ENCODE measurements around the gene ZNF750.
A peak's percentile ranks its signal among the peaks of the same experiment; 100 is the strongest.

Gene ZNF750

DNA sequence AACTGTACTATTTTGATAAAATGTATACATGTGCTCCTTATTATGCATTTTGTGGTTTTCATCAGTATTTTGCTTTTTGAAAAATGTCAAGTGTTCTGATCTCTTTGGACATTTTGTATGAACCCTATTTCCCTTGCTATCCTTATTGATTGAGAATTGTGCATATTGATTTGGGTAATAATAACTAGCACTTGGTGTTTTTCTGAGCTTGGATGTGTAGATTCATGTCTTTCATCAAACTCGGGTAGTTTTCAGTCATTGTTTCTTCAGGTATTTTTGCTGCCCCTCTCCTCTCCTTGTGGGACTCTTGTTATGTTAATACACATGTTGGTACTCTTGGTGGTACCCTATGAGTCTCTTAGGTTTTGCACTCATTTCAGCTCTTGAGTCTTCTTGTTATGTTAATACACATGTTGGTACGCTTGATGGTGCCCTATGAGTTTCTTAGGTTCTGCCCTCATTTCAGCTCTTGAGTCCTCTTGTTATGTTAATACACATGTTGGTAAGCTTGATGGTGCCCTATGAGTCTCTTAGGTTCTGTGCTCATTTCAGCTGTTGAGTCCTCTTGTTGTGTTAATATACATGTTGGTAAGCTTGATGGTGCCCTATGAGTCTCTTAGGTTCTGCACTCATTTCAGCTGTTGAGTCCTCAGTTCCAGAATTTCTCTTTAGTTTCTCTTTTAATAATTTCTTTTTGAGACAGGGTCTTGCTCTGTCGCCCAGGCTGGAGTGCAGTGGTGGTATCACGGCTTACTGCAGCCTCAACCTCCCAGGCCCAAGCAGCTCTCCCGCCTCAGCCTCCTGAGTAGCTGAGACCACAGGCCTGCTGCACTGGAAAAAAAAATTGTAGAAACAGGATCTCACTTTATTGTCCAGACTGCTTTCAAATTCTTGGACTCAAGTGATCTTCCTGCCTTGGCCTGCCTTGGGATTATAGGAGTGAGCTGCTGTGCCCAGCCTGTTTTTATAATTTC lies 19.3 kb downstream of the ZNF750 start:
- FAIRE-seq (no peak), DNase-seq (ENCODE audit: insufficient read length, low spot score) (no peak)
- TF ChIP-seq SPI1 (IDR thresholded peaks at IDR 0.05; ENCODE audit: low read depth, low read length): no peak
- TF ChIP-seq POU2F2 (IDR thresholded peaks at IDR 0.05; ENCODE audit: low read depth, low read length): no peak
- TF ChIP-seq POLR2AphosphoS5 (IDR thresholded peaks at IDR 0.05; ENCODE audit: low read depth, low read length): no peak
- no peak for TF ChIP-seq POLR2A (IDR thresholded peaks at IDR 0.05; ENCODE audit: low read depth, low read length)
- no peak for TF ChIP-seq TAF1 (IDR thresholded peaks at IDR 0.05; ENCODE audit: low read depth, low read length)
- no peak for TF ChIP-seq PAX5 (IDR thresholded peaks at IDR 0.05; ENCODE audit: insufficient read depth, low read length, severe bottlenecking)

DNA sequence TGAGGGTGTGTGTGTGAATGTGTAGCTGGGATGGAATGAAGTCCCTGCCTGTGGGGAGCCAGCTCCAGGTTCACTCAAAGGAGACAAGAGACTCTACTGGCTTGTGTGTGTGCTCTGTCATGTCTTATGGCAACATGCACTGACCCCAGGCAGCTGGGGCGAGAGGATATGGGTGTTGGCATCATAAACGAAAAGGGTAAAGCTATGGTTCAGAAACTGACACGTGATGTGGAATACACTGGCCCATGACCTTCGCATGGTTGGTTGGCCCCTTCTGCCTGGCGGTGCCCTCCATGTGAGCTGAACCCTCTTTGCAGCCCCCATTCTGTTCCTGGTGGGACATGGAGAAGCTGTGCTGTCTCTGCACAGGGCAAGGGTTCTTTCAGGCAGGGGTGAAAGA lies 21.9 kb downstream of the ZNF750 start:
- TF ChIP-seq PAX5 (IDR thresholded peaks at IDR 0.05; ENCODE audit: insufficient read depth, low read length, severe bottlenecking) (no peak), POLR2A (IDR thresholded peaks at IDR 0.05; ENCODE audit: low read depth, low read length) (no peak), TAF1 (IDR thresholded peaks at IDR 0.05; ENCODE audit: low read depth, low read length) (no peak), POU2F2 (IDR thresholded peaks at IDR 0.05; ENCODE audit: low read depth, low read length) (no peak), POLR2AphosphoS5 (IDR thresholded peaks at IDR 0.05; ENCODE audit: low read depth, low read length) (no peak), SPI1 (IDR thresholded peaks at IDR 0.05; ENCODE audit: low read depth, low read length) (no peak)
- DNase-seq (ENCODE audit: insufficient read length, low spot score) (no peak), FAIRE-seq (peak; percentile 62)

DNA sequence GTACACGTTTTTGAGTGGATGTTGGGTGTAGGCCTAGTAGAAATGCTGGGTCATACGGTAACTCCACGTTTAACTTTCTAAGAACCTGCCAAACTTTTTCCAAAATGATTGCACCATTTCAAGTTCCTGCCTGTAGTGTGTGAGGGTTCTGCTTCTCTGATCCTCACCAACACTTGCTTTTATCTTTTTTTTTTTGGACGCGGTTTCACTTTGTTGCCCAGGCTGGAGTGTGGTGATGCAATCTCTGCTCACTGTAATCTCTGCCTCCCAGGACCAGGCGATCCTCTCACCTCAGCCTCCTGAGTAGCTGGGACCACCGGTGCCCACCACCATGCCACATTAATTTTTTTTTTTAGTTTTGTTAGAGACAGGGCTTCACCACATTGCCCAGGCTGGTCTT lies 23.5 kb downstream of the ZNF750 start:
- DNase-seq (ENCODE audit: insufficient read length, low spot score): no peak
- TF ChIP-seq PAX5 (IDR thresholded peaks at IDR 0.05; ENCODE audit: insufficient read depth, low read length, severe bottlenecking): no peak
- peak; percentile 51 for FAIRE-seq

DNA sequence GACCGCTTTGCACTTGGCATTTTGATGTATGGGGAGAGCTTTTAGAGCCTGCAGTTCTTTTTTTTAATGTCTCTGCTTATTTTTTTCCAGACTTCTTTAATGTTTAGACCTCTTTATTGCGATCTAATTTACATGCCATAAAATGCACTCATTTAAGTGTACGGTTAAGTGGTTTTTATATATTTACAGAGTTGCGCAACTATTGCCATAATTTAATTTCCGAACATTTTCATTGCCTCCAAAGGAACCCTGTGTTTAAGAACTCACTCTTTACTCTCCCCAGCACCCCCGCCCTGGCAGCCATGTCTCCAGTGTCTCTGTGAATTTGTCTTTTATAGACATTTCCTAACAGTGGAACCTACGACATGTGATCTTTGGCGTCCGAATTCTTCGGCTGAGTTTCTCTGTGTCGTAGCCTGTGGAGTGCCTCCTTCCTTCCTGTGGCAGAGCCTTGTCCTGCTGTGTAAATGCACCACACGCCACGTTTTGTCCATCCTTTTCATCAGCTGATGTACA lies 24.0 kb downstream of the ZNF750 start:
- no peak for TF ChIP-seq TAF1 (IDR thresholded peaks at IDR 0.05; ENCODE audit: low read depth, low read length)
- TF ChIP-seq POU2F2 (IDR thresholded peaks at IDR 0.05; ENCODE audit: low read depth, low read length): no peak
- TF ChIP-seq PAX5 (IDR thresholded peaks at IDR 0.05; ENCODE audit: insufficient read depth, low read length, severe bottlenecking): no peak
- no peak for TF ChIP-seq POLR2AphosphoS5 (IDR thresholded peaks at IDR 0.05; ENCODE audit: low read depth, low read length)
- TF ChIP-seq POLR2A (IDR thresholded peaks at IDR 0.05; ENCODE audit: low read depth, low read length): no peak
- no peak for TF ChIP-seq SPI1 (IDR thresholded peaks at IDR 0.05; ENCODE audit: low read depth, low read length)
- DNase-seq (ENCODE audit: insufficient read length, low spot score): no peak
- no peak for FAIRE-seq

DNA sequence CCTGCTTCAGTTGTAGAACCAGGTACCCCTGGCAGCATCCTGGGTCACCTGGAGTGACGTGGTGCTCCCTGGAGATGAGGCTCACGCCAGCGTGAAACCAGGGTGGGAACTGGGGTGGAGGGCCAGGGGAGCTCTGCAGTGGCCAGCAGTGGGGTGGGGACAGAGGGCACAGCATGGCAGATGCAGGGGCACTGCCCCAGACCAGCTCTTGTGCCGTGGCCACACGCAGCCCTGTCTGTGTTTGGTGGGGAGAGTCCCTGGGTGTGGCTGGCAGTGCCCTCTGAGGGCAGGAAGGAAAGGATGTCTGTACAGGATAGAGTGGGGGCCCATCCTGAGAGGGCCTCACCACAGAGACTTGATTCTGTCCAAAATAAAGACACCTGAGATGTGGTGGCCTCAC lies 24.5 kb downstream of the ZNF750 start:
- no peak for DNase-seq (ENCODE audit: insufficient read length, low spot score)
- no peak for TF ChIP-seq SPI1 (IDR thresholded peaks at IDR 0.05; ENCODE audit: low read depth, low read length)
- TF ChIP-seq POLR2AphosphoS5 (IDR thresholded peaks at IDR 0.05; ENCODE audit: low read depth, low read length): no peak
- no peak for TF ChIP-seq PAX5 (IDR thresholded peaks at IDR 0.05; ENCODE audit: insufficient read depth, low read length, severe bottlenecking)
- TF ChIP-seq POU2F2 (IDR thresholded peaks at IDR 0.05; ENCODE audit: low read depth, low read length): no peak
- TF ChIP-seq POLR2A (IDR thresholded peaks at IDR 0.05; ENCODE audit: low read depth, low read length): no peak
- no peak for TF ChIP-seq TAF1 (IDR thresholded peaks at IDR 0.05; ENCODE audit: low read depth, low read length)
- FAIRE-seq: no peak

DNA sequence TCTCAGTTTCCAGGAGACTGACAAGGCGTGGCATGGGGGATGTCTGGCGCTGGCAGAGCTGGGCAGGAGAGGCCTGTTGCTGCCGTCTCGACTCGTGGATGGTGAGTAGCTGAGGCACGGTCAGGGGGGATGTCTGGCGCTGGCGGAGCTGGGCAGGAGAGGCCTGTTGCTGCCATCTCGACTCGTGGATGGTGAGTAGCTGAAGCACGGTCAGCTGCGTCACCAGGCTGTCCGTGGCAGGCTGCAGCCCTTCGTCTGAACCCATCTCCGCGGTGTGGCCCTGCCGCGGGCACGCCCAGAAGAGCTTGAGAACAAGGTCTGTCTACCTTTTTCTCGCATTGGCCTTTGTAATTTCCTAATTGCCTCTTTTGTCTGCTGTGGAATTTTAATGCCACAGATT lies 25.0 kb downstream of the ZNF750 start:
- TF ChIP-seq POU2F2 (IDR thresholded peaks at IDR 0.05; ENCODE audit: low read depth, low read length) (no peak), PAX5 (IDR thresholded peaks at IDR 0.05; ENCODE audit: insufficient read depth, low read length, severe bottlenecking) (no peak), TAF1 (IDR thresholded peaks at IDR 0.05; ENCODE audit: low read depth, low read length) (no peak), SPI1 (IDR thresholded peaks at IDR 0.05; ENCODE audit: low read depth, low read length) (no peak), POLR2AphosphoS5 (IDR thresholded peaks at IDR 0.05; ENCODE audit: low read depth, low read length) (no peak), POLR2A (IDR thresholded peaks at IDR 0.05; ENCODE audit: low read depth, low read length) (no peak)
- peak; percentile 31 for FAIRE-seq
- DNase-seq (ENCODE audit: insufficient read length, low spot score): no peak

- DNase-seq (ENCODE audit: insufficient read length, low spot score) (no peak), FAIRE-seq (no peak)
- no peak for TF ChIP-seq POU2F2 (IDR thresholded peaks at IDR 0.05; ENCODE audit: low read depth, low read length)
- no peak for TF ChIP-seq TAF1 (IDR thresholded peaks at IDR 0.05; ENCODE audit: low read depth, low read length)
- no peak for TF ChIP-seq POLR2AphosphoS5 (IDR thresholded peaks at IDR 0.05; ENCODE audit: low read depth, low read length)
- no peak for TF ChIP-seq POLR2A (IDR thresholded peaks at IDR 0.05; ENCODE audit: low read depth, low read length)
- TF ChIP-seq SPI1 (IDR thresholded peaks at IDR 0.05; ENCODE audit: low read depth, low read length): no peak
- TF ChIP-seq PAX5 (IDR thresholded peaks at IDR 0.05; ENCODE audit: insufficient read depth, low read length, severe bottlenecking): no peak
Measured at GRCh38 chr17:82813299-82814051, 26.3 kb downstream of the ZNF750 start.

DNA sequence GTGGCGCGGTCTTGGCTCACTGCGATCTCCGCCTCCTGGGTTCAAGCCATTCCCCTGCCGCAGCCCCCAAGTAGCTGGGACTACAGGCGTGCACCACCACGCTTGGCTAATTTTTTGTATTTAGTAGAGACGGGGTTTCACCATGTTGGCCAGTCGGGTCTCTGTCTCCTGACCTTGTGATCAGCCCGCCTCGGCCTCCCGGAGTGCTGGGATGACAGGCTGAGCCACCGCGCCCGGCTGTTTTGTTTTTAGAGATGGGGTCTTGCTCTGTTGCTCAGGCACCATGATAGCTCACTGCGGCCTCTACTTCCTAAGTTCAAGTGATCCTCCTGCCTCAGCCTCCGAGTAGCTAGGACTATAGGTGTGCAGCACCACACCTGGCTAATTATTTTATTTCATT lies 27.2 kb downstream of the ZNF750 start:
- FAIRE-seq (no peak), DNase-seq (ENCODE audit: insufficient read length, low spot score) (no peak)
- no peak for TF ChIP-seq TAF1 (IDR thresholded peaks at IDR 0.05; ENCODE audit: low read depth, low read length)
- TF ChIP-seq POU2F2 (IDR thresholded peaks at IDR 0.05; ENCODE audit: low read depth, low read length): no peak

- TF ChIP-seq POU2F2 (IDR thresholded peaks at IDR 0.05; ENCODE audit: low read depth, low read length) (no peak), TAF1 (IDR thresholded peaks at IDR 0.05; ENCODE audit: low read depth, low read length) (no peak), POLR2AphosphoS5 (IDR thresholded peaks at IDR 0.05; ENCODE audit: low read depth, low read length) (no peak), PAX5 (IDR thresholded peaks at IDR 0.05; ENCODE audit: insufficient read depth, low read length, severe bottlenecking) (no peak), POLR2A (IDR thresholded peaks at IDR 0.05; ENCODE audit: low read depth, low read length) (no peak), SPI1 (IDR thresholded peaks at IDR 0.05; ENCODE audit: low read depth, low read length) (no peak)
- FAIRE-seq: no peak
- no peak for DNase-seq (ENCODE audit: insufficient read length, low spot score)
Measured at GRCh38 chr17:82812058-82812457, 27.8 kb downstream of the ZNF750 start.

All from GM12891 (cell line).